HL-60 (cell line): ENCODE data around the gene VPS51.

Experiments
- DNase-seq, 2 experiments: peaks; one replicate each; pipeline ENCODE4 v3.0.0-alpha.2; 2010 to 2020; ENCODE audit warnings: low read depth in 1 of 2, low spot score in 1 of 2
- H3K27ac ChIP-seq: fragments of 250-450 bp; sonication (Bioruptor Pico); replicated peaks from 2 replicates; pipeline ENCODE4 v1.5.1; 2020; ENCODE audit warnings: mild to moderate bottlenecking, moderate library complexity
- H3K27me3 ChIP-seq: fragments of 250-450 bp; sonication (Bioruptor Pico); 2 replicates; pipeline ENCODE4 v1.5.1; 2021; ENCODE audit warnings: mild to moderate bottlenecking, moderate library complexity; ENCODE audit not compliant: insufficient read depth, poor library complexity, severe bottlenecking
- H3K4me3 ChIP-seq: replicated peaks from 2 replicates; pipeline ENCODE4 v1.5.1; 2011; ENCODE audit warnings: mild to moderate bottlenecking, control low read depth, low read length; ENCODE audit not compliant: insufficient read depth
- CTCF ChIP-seq: IDR thresholded peaks from one replicate; pipeline ENCODE4 v1.5.1; 2011; ENCODE audit warnings: low read length, control low read depth, inconsistent platforms; ENCODE audit not compliant: insufficient read depth
- GABPA ChIP-seq: IDR thresholded peaks from 2 replicates; pipeline ENCODE4 v1.6.1; 2012; ENCODE audit warnings: low read depth
- POLR2AphosphoS5 ChIP-seq: IDR thresholded peaks from 2 replicates; pipeline ENCODE4 v1.6.1; 2012; ENCODE audit warnings: low read depth
- REST ChIP-seq: IDR thresholded peaks from 2 replicates; pipeline ENCODE4 v1.6.1; 2012; ENCODE audit warnings: low read depth; ENCODE audit not compliant: insufficient replicate concordance
- SPI1 ChIP-seq: IDR thresholded peaks from 2 replicates; pipeline ENCODE4 v1.6.1; 2012; ENCODE audit warnings: low read depth, mild to moderate bottlenecking, borderline replicate concordance

Gene VPS51

GRCh38 chr11:65057526-65057925 lies 38.5 kb upstream of the VPS51 start:
- TF ChIP-seq SPI1 (no peak), REST (no peak), POLR2AphosphoS5 (no peak), CTCF (no peak), GABPA (no peak)
- no peak for DNase-seq
- Histone ChIP-seq H3K4me3 (no peak overlapping the region), H3K27me3 (no peaks in the 10 kb centered on the region), H3K27ac (no peak overlapping the region)

GRCh38 chr11:65058012-65058411 lies 38.0 kb upstream of the VPS51 start:
- Histone ChIP-seq H3K4me3 (no peak overlapping the region), H3K27ac (no peak overlapping the region), H3K27me3 (no peaks in the 10 kb centered on the region)
- no peak for DNase-seq
- TF ChIP-seq CTCF (no peak), SPI1 (no peak), POLR2AphosphoS5 (no peak), GABPA (no peak), REST (no peak)

GRCh38 chr11:65058419-65059054 lies 37.5 kb upstream of the VPS51 start, which contains the start of gene NAALADL1:
Gene NAALADL1, minus strand, starts transcription at chr11:65058553. Its CDS starts 32 bp downstream, at chr11:65058521.
- Histone ChIP-seq H3K27me3 (no peaks in the 10 kb centered on the region), H3K27ac (no peak within 1 kb of the TSS), H3K4me3 (no peak within 1 kb of the TSS)
- DNase-seq: no peak
- no peak for TF ChIP-seq SPI1
- no peak for TF ChIP-seq GABPA
- TF ChIP-seq CTCF: no peak
- no peak for TF ChIP-seq REST
- TF ChIP-seq POLR2AphosphoS5: no peak
